ENCODE data around the gene PTPRN.
A peak's percentile ranks its signal among the peaks of the same experiment; 100 is the strongest.

DNA sequence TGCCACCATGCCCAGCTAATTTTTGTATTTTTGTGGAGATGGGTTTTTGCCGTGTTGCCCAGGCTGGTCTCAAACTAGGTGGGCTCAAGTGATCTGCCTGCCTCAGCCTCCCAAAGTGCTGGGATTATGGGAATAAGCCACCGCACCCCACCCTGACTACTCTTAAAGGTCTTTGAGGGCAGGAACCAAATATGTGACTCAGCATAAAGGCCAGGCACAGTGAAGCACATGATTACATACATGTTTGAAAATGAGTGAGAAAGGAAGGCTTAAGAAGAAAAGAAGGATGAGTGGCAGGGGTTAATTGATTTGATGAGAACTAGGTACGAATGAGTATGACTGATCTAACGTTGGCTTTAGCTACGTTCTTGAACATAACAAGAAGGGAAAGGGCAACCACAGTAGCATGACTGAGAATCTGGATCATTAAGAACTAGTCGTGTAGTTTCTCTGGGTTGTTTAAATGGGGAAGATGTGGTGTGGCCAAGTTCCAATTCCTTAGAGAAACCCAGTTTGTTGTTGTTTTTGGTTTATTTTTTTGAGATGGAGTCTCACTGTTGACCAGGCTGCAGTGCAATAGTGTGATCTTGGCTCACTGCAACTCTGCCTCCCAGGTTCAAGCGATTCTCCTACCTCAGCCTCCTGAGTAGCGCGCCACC is 16.6 kb upstream of the PTPRN start:
- TF ChIP-seq SMC3 (IDR thresholded peaks at IDR 0.05; ENCODE audit: low read depth, low read length) (no peak), MXI1 (IDR thresholded peaks at IDR 0.05; ENCODE audit: borderline replicate concordance, low read depth, low read length) (no peak), RCOR1 (IDR thresholded peaks at IDR 0.05; ENCODE audit: insufficient replicate concordance, low read length) (no peak), RFX5 (IDR thresholded peaks at IDR 0.05; ENCODE audit: low read depth, low read length) (no peak), BHLHE40 (IDR thresholded peaks at IDR 0.05; ENCODE audit: low read depth, low read length) (no peak), POLR2A (IDR thresholded peaks at IDR 0.05; ENCODE audit: low read depth, low read length) (no peak), NFE2L2 (IDR thresholded peaks at IDR 0.05; ENCODE audit: low read depth, low read length) (0 out of 2 replicates have a peak, but pooled peaks have one; percentile 6)
- TF ChIP-seq, protein P1, sequence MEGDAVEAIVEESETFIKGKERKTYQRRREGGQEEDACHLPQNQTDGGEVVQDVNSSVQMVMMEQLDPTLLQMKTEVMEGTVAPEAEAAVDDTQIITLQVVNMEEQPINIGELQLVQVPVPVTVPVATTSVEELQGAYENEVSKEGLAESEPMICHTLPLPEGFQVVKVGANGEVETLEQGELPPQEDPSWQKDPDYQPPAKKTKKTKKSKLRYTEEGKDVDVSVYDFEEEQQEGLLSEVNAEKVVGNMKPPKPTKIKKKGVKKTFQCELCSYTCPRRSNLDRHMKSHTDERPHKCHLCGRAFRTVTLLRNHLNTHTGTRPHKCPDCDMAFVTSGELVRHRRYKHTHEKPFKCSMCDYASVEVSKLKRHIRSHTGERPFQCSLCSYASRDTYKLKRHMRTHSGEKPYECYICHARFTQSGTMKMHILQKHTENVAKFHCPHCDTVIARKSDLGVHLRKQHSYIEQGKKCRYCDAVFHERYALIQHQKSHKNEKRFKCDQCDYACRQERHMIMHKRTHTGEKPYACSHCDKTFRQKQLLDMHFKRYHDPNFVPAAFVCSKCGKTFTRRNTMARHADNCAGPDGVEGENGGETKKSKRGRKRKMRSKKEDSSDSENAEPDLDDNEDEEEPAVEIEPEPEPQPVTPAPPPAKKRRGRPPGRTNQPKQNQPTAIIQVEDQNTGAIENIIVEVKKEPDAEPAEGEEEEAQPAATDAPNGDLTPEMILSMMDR (conservative IDR thresholded peaks at IDR 0.05; ENCODE audit: low read depth, low read length): no peak
- TF ChIP-seq, protein P2, sequence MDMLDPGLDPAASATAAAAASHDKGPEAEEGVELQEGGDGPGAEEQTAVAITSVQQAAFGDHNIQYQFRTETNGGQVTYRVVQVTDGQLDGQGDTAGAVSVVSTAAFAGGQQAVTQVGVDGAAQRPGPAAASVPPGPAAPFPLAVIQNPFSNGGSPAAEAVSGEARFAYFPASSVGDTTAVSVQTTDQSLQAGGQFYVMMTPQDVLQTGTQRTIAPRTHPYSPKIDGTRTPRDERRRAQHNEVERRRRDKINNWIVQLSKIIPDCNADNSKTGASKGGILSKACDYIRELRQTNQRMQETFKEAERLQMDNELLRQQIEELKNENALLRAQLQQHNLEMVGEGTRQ (IDR thresholded peaks at IDR 0.05; ENCODE audit: low read depth, low read length): no peak
